Fibroblast of the conjunctiva (primary cell): ENCODE data around the gene CDS2.

Experiments
- DNase-seq: peaks from one replicate; pipeline ENCODE4 v3.0.0-alpha.2; 2010; ENCODE audit warnings: low read depth

CDS2 gene

DNA sequence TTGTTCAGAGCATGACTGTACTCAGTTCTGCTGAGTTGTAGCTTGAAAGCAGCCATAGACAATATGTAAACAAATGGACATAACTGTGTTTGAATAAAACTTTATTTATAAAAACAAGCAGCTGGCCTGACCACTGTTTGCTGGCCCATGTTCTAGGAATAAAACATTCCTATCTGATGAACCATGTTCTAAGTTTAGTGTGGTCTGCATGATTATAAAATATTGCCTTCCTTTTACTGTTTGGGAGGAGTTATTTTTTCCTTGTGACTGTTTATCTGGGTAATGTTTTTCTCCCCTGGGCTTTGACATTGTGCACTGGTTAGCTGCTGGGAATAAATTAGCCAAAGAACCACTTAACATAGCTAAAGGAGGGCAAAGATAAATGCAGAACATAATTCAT, 55.1 kb downstream of the CDS2 start:
- peak; percentile 23 for DNase-seq

DNA sequence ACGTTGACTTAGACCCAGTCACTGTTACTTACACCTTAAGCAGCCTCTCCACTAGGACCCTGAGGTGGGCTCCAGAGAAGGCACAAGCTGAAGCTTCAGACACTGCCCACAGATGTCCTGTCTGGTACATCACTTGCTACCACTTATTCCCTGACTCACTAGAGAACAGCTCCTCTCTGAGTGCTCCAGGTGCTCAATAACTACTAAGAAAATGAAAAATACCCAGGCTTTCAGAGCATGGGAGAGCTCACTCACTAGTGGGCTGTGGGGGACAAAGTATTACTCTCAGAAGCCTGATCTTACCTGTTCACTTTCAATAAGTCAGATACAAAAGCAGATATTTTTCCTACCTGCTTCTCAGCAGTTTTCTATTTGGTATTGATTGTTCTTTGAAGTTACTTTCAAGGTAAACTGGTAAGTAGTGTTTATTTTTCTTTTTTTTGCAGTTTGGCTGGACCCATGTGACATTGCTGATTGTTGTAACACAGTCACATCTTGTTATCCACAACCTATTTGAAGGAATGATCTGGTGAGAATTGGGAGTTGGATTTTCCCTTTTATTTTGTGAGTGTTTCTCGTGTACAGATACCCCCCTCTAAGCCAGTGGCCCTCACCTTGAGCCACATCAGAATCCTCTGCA, 55.9 kb downstream of the CDS2 start:
- no peak for DNase-seq

DNA sequence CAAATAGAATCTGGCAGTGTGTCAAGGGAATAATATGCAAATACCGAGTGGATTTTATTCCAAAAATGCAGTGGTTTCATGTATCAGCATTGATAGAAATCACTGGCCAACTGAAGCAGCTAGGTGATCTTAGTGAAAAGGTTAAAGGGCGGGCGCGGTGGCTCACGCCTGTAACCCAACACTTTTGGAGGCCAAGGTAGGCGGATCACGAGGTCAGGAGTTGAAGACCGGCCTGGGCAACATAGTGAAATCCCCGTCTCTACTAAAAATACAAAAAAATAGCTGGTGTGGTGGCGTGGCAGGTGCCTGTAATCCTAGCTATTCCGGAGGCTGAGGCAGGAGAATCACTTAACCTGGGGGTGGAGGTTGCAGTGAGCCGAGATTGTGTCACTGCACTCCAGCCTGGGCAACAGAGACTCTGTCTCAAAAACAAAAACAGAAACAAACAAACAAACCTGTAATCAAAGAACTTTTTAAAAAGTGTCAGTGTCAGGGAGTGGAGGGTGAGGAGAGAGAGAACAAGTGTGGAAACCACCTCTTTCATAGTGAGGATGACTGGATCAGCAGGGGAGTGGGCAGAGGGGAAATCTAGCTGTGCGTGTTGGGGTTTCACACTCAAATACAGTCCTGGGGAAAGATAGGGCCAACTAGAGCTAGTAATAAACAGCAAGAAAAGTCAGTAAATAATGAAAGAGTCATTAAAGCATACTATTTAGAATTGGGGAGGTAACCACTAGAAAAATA, 57.1 kb downstream of the CDS2 start:
- no peak for DNase-seq

DNA sequence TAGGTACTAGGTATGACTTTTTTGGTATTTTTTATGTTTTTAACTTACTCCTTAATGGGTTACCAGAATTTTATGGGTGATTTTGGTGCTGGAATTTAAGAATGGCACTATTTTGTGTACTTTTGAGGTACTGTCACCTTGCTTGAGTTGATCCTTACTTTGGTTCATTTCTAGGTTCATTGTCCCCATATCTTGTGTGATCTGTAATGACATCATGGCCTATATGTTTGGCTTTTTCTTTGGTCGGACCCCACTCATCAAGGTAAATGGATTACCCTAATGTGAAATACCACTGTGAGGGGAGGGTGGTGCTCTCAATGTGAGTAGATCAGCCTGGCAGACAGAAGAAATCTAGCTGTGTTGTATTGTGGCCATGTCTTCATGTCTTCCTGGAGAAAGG, 57.9 kb downstream of the CDS2 start:
- no peak for DNase-seq

DNA sequence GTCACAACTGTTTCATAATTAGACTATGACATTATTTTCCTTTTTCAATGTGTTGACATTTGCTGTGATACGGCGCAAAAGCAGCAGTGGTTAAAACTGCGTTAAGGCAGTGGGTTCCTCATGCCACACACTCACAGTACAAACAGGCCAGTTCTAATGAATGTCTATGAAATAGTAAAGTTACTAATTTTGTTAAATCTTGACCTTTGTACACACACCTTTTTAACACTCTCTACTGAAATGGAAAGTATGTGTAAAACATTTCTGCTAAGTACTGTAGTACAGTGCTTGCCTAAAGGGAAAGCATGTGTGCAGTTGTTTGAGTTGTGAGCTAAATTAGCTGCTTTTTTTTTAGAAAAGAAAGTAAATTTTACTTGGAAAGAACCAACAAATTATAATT, 60.3 kb downstream of the CDS2 start:
- DNase-seq: no peak

DNA sequence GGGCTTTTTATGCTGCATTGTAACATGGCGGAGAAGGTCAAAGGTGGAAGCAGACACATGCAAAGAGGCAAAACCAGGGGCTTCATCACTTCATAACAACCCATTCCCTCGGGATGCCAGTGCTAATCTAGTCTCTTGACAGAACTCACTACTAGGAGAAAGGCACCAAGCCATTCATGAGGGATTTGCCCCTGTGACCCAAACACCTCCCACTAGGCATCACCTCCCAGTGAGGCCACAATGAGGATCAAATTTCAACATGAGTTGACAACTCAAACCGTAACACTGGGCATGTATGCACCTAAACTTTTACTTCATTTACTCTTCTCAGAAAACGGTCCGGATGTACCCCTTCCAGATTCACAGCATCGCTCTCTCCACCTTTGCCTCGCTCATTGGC, 61.9 kb downstream of the CDS2 start:
- DNase-seq: no peak

DNA sequence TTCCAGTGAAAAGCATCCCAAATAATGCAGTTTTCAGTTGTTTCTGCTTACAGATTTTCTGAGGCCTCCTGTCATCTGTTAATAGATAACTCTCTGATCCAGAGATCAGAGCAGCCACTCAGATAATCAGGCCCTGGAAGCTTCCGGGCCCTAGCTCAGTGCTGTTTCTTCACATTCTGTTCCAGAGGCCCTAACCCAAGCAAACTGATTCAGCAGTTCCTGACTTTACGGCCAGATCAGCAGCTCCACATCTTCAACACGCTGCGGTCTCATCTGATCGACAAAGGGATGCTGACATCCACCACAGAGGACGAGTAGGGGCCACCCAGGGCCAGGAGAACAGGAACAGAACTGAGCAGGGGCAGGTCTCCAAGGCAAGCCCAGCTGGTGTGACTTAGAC, 63.1 kb downstream of the CDS2 start:
- no peak for DNase-seq

DNA sequence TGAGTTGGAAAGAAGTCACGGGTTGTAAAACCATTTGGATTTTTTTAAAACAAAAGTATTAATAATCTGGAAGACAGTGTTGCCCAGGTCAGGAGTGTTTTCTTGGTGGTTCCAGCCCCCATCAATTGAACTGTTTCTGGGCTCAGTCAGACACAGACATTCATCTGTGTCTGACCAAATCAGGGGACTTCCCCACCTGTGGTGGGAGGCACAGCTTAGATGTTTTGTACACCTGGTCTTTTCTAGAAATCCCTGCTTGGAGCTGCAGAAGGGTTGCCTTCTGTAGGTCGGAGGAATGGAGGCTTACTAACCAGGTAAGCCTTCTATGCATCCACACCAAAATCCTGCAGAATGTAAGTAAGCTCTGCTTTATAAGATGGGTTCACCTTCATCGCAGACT, 63.6 kb downstream of the CDS2 start:
- no peak for DNase-seq

DNA sequence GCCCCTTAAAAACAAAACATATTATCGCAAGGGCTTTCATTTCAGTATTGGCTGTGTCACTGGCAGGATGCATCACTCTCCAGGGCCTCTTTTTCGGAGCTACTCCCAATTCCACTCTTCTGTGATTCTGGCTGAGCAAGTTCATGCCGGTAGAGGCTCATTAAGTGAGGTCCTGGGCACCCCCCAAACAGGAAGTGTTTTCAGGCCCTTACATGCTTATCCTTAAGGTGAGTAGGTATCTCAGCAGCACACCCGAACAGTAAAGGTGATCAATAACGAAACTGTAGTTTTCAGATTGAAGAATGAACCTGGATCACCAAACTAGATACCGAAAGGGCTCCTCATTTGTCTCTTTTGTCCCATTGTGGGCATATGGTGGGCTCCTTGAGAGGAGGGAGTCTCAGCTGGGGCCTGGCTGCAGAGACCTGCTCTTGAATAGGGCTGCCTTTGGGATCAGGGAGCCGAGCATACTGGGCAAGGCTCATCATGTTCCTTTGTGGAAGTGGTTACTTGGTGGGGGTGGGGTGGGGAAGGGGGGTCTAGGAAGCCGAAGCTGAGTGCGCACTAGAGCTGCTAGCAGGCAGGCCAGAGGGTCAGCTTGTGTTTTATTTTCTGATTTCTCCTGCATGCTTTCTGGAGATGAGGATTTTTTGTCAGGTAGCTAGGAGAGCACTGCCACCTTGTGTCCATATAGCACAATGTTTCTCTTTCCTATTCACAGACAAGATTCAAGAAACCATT, 65.2 kb downstream of the CDS2 start:
- peak; percentile 70 for DNase-seq

DNA sequence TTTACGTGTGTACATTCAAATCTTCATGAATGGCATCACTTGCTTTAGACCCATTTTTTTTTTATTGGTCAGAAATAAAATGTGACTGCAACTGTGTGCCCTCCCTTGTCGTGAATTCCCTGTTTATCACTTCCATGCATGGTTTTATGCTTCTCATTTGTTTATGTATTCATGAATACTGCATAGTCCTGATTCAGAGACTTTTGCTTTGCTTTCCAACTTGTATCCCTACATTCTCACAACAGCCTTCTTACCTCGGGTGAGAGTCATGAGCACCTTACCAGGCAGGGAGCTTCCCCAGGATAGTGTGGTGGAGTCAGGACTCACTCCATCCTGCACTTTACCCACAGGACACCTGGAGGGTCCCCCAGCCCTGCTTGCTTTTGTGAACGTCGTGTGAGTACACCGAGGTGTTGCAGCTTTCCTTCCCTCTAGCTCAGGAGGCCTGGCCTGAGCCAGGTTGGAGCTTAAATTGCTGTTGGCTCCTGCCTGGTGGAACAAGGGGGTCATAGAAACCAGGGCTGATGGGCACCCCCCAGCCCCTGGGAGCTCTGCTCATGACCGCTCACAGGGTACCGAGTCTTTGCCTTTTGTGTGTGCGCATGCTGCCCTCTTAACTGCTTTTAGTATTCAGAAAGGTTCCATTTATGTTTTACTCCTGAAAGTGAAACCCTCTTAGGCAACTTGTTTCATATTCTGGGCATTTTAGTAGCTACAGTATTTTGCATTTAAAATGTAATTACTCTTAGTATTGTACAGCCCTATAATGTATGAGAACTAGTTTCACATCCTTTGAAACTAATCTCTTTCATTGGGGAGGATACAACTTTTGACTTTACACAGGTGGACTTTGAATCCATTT, 66.0 kb downstream of the CDS2 start:
- no peak for DNase-seq

DNA sequence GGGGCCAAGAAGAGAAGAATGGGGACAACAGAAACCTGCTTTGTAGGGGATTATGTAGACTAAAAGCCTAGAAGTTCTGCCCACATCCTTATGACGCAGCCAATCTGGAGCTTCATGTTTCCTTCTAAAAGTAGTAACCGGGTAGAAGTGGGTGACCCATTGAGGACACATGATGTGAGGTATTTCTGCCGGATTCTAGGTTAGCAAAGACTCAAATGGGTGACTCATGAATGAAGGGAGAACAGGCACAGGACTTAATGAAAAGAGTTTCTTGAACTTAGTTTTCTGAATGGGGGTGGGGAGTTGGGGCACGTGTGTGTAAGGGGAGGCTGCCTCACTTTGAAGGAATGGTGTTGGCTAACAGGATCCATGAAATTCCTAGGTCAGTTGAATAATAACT, 68.8 kb downstream of the CDS2 start:
- DNase-seq: no peak

DNA sequence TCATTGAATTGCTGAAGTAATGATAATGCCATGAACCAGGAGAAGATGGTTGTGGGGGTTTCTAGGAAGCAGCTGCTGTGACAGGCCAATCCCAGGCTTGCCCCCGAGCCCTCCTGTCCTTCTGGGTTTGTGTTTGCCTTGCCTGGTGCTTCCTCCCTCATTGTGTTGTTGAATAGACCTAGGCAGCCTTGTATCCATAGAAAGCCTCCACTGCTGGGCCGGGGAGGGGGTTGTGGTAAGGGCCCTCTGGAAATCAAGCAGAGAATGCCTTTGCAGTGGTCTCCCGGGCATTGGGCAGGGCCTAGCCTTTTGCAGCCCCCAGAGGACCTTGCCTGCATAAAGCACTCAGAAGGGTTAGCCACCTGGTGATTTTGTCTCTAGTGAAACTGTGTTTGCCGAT, 69.3 kb downstream of the CDS2 start:
- DNase-seq: no peak

DNA sequence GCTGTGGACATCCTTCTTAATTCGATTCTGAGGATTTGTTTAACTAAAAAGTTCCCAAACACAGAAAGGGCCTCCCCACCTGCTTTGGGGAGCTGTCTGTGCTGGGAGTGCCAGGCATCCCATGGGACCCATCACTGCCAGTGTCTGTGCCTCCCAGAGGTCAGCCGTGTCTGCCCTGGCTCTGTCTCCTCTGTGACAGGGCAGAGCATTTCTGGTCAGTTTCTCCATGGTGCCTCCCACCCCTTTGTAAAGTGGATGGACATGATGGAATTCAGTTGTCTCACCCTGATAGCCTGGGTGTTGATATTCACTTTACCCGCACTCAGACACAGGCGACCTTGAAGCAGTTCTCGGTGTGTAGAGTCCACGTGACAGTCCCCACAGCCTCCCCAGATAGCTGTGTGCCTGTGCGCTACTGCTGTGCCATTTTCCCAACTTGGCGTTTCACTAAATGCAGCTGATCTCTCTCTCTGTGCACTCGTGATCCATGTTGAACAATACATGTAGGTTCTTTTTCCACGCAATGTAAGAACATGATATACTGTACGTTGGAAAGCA, 70.5 kb downstream of the CDS2 start:
- no peak for DNase-seq

DNA sequence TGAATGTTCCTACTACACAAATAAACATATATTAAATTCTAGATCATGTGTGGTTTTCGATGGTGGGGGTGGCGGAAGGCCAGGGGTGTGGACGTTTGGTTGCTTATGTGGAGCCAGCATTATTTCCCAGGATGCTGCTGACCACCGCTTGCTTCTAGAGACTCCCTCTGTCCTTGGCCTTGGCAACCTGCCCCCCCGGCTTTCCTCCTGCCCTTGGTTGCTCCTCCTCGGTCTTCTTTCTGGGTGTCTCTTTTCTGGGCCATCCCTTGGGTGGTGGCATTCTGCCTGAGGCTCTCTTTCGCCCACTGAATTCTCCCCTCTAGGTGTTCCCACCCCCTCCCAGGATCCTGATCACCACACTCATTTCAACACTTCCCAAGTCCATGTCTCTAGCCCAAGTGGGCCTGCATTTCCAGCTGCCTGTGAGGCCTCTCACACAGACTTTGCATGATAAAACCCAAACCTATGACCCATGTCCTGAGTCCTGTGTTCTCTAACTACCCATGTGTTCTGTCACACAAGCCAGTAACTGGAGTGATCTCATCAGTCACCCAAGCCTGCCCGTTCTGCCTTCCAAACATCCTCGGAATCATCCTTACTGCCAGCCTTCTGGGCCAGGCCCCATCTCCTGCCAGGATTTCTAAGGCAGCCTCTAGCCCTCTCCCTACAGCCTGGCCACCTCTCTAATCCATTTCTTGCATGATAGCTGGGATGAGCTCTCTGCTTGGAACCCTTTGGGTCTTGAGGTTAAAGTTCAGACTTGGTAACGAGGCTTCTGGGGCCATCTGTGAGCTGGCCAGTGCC, 71.2 kb downstream of the CDS2 start:
- DNase-seq: no peak

DNA sequence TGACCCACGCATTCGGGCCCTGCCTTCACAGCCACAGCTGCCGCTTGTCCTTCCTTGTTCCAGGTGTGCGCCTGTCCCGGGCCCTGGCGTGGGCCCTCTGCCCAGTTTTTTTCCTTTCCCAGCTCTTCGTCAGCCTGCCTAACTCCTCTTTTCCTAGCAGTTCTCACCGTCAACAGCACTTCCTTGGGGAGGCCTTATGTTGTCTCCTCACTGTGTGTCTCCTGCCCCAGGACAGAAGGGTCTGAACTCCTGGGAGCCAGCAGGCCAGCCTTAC, 71.8 kb downstream of the CDS2 start:
- no peak for DNase-seq

DNA sequence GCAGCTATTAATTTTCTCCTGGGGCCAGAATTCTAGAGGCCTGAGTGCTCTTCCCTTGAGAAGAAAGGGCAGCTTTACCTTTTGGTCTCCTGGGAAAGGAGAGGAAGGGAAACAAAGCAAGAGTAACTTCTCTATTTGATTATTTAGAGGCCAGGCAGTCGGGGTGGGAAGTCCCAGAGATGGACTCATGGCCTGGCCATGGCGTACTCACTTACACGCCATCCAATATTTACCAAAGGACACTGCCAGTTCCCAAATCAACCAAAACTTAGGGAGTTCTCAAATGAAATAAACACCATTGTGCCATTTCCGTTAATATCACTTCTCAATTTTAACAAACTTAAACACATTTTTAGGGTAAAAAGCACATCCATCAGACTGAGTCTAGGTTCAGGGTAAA, 76.6 kb downstream of the CDS2 start:
- DNase-seq: no peak

DNA sequence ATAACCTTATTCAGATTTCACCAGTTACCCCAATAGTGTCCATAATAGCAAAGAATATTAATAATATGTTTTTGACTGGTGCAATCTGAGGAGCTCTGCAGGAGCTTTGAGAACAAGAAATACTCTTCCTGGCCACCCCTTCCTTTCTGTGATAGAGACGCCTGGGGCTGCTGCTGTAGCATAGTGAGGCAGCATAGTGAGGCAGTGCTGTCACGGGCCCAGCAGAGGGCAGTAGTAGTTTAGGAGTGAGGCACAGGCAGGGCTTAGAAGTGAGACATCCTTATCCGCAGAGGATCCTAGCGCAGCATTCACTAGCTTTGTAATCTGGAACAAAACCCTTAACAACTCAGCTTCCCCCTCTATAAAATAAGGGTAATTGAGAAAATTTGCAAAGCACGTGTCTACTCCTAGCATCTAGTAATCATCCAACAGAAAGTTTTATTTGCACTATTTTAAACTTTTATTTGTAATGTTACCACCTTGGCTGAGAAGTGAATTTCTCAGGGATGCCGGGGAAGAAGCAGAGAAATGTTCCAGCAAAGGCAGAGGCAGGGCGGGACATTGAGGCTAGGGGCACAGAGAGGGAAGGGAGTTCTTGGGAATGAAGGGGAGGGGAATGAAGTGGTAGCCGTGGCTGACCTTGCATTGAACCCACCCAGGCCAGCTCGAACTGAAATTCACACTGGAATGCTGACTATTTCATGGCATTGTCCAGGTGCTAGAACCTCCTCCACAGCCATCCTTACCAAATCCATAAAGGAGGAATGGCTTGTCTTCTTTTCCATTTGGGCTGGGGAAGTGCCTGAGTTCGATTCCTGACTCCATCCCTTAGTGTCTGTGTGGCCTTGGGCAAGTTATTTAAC, 78.8 kb downstream of the CDS2 start:
- peak; percentile 68 for DNase-seq

DNA sequence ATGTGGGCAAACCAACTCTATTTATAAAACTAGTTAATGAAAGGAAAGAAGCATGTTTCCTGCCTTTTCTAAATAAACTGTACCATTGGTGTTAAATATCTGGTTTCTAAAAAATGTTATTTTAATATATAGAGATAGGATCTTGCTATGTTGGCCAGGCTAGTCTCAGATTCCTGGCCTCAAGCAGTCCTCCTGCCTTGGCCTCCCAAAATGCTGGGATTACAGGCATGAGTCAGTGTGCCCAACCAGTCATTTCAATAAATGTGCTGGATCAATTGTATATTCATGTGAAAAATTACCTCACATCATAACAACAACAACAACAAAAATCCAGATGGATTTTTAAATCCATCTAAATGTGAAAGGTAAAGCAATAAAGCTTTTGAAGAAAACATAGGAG, 80.3 kb downstream of the CDS2 start:
- no peak for DNase-seq

DNA sequence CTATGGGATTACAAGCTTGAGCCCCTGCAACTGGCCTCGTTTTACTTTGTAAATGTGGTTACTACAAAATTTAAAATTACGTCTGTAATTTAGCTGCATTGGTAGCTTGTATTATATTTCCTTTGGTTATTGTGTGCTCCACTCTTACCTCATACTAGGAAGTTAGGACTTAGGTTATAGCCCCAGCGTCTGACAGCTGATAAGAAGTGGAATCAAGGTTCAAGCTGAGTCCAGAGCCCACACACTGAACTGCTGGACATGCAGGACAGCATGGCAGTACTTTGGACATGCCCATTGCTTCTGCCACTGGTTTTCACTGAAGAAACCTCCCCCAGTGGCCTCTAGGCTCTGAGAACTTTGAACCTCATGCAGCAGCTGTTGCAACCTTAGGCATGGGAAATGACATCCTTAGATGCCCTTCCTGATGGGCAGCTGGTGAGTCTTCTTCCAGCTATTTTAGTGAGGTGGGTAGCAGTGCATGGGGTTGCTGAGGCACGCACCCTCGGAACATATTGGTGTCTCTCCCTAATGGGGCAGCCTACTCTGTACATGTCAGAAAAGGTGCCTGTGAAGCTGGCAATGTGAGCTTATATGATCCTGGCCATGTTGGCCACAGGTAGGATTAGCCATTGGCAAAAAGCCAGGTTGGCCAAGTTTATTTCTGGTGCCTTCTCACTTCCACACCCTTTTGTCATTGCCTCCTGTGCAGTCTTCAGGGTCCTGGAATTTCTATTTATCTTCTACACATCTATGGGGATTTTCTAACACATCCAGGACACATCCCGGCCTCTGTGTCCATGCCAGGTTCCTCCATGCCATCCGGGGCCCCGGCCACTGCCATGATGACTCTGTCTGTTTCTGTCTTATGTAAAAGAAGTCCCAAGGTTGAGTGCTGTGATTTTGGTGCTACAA, 85.3 kb downstream of the CDS2 start:
- no peak for DNase-seq
